ENCODE results near the gene LRRC61. TPM values are rescaled to one million over a fixed set of nuclear protein-coding genes. Genes with fewer than 3 reads are reported as not detected.
"Not testable (repeated sequence)": the region's sequence is repeated elsewhere in the genome, so short reads cannot be mapped to it uniquely, and the experiment has no call there.

LRRC61 gene
- not detected for total RNA-seq (2021; fragmentation: NEBNext Ultra II Directional; extraction: Animal tissue kit (Norgen Biotek cat#: 25700))
- long read RNA-seq, result 0 reads

DNA sequence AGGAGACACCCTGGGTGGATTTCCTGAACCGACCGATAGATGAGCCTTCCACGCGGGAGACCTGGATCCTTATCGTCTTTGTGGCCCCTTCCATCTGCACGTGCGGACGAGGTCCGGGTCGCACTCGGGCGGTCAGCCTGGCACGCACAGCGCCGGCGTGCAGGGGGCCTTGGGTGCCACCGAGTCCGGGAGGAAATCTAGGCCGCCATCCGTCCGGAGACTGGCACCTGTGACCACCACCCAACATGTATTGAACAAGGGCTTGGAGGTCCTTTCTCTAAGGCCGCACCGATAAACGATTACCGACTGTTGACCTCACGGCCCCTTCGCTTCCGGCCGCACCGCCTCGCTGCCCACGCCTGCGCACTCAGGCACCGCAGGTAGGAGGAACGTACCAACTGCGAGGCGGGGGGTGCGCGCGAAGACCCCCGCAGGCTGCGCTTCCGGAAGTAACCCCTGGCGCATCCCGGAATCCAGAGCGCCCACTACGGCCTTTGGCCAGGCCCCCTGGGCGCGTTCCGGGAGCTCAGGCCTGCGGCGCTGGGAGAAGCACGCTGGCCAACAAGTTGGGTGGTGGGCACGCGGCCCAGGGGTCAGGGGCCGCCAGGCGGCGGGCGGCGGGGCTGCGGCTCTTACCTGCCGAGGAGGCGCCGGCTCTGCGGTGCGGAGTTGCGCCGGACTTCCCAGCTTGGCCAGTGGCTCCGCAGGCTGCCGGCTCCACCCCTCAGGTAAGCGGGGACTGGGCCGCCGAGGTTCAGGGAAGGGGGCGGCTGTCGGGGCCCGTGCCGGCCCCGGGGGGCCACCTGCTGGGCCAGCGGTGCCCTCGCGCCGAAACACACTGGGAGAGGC, at the start of gene LRRC61, which contains the start of gene ACTR3C:
Gene LRRC61 (plus strand): TSS at position 523 of the 849 bp plus-strand sequence. CDS start 13,507 bp downstream, outside the sequence.
Gene ACTR3C (minus strand): TSS at position 713 of the 849 bp plus-strand sequence. CDS start 28,249 bp downstream, outside the sequence.
- Mint-ChIP-seq H3K27me3 (ENCODE audit: insufficient read depth) (peaks cover 8% of the 10 kb centered on the region; the same call in 1 of the 2 replicates), H3K4me3 (no peak within 1 kb of the TSS; the same call in 1 of the 2 replicates), H3K27ac (no peak within 1 kb of the TSS), H3K36me3 (ENCODE audit: low read depth) (no peaks in the 10 kb centered on the region), H3K4me1 (ENCODE audit: low read depth) (peaks cover 14% of the 10 kb centered on the region; the same call in 1 of the 2 replicates), H3K9me3 (no peaks in the 10 kb centered on the region)
- DNase-seq, result no peak
- TF ChIP-seq CTCF (IDR thresholded peaks at IDR 0.05), result no peak

DNA sequence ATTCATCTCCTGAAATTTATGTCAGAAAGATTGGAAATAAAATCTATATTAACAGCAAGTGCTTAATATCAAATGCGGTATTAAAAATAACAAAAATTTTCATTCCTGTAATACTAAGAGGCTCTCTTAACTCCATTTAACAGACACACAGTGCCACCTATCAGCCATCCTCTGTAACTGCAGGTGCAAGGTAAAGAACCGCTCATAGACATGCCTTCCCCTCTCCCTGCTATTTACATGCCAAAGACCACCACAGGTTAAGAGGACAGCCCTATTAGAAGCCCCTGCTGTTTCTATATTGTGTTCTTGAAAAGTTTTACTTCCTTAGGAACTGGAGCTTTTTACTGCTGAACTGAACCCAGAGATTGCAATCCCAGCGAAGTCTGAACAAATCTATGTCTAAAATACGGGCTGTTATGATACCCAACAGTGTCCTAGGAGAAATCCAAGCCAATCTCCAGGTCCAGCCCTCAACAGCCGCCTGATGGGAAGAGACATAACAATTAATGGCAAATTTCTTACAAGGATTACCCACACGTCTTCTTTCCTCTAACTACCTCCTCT, 46.9 kb upstream of the LRRC61 start:
- TF ChIP-seq CTCF (IDR thresholded peaks at IDR 0.05), result peak; percentile 80
- H3K4me3 Mint-ChIP-seq; H3K4me1 Mint-ChIP-seq (ENCODE audit: low read depth); H3K27me3 Mint-ChIP-seq (ENCODE audit: insufficient read depth); H3K9me3 Mint-ChIP-seq; H3K27ac Mint-ChIP-seq; H3K36me3 Mint-ChIP-seq (ENCODE audit: low read depth): not testable (repeated sequence)
- DNase-seq, result peak; percentile 2

GRCh38 chr7:150278383-150278782, 44.8 kb upstream of the LRRC61 start:
- not testable (repeated sequence) for H3K9me3 Mint-ChIP-seq; H3K27me3 Mint-ChIP-seq (ENCODE audit: insufficient read depth); H3K27ac Mint-ChIP-seq; H3K4me1 Mint-ChIP-seq (ENCODE audit: low read depth); H3K4me3 Mint-ChIP-seq; H3K36me3 Mint-ChIP-seq (ENCODE audit: low read depth); DNase-seq

DNA sequence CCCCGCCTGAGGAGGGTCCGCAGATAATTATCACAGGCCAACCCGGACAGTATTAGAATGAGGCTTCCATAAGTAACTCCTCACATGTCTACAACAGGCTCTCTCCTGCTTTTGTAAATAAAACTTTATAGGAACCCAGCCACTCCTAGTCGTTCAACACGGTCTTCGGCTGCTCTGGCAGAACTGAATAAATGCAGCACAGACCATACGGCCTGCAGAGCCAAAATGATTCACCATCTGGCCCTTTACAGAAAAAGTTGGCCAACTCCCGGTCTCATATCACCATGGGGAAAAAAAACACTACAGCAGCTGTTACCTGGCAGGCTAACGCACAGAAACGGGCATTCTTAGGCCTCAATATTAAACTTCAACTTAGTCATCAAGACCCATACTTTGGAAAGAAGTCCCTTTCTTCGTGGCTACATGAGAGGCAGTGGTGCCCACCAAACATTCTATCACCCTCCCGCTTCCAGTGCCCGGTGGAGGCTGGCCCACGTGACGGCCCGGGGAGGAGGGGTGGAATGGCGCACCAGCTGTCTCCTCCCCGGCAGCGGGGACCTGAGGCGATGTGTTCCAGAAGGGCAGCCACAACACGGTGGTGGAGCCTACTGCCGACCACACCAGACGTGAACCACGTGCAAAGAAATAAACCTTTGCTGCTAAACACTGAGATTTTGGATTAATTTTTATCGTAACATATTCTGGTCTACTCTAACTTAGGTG, 41.3 kb upstream of the LRRC61 start:
- not testable (repeated sequence) for DNase-seq; H3K4me3 Mint-ChIP-seq; H3K4me1 Mint-ChIP-seq (ENCODE audit: low read depth); H3K9me3 Mint-ChIP-seq; H3K27me3 Mint-ChIP-seq (ENCODE audit: insufficient read depth); H3K27ac Mint-ChIP-seq; H3K36me3 Mint-ChIP-seq (ENCODE audit: low read depth)

DNA sequence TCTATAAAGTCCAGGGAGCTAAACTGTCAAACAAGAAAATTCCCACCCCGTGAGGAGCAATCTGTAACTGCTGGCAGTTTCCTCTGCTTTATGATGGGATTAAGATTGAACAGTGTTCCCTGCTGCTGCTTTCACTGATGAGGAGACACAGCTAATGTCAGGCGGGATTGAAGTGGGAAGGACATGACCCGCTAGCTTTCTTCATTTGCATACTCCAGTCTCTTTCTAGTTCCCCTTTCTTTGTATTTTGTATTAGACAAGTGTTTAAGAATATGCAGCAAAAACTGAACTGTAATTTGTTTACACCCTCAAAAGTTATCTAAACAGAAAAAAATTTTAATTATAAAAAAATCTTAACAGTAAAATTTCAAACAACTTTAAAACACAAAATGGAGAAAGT, 40.0 kb upstream of the LRRC61 start:
- H3K9me3 Mint-ChIP-seq; H3K27ac Mint-ChIP-seq; H3K4me3 Mint-ChIP-seq; DNase-seq; H3K4me1 Mint-ChIP-seq (ENCODE audit: low read depth); H3K36me3 Mint-ChIP-seq (ENCODE audit: low read depth); H3K27me3 Mint-ChIP-seq (ENCODE audit: insufficient read depth): not testable (repeated sequence)

- H3K9me3 Mint-ChIP-seq; DNase-seq; H3K4me1 Mint-ChIP-seq (ENCODE audit: low read depth); H3K27me3 Mint-ChIP-seq (ENCODE audit: insufficient read depth); H3K36me3 Mint-ChIP-seq (ENCODE audit: low read depth); H3K27ac Mint-ChIP-seq; H3K4me3 Mint-ChIP-seq: not testable (repeated sequence)
Observed at GRCh38 chr7:150283608-150284007, 39.5 kb upstream of the LRRC61 start.

- not testable (repeated sequence) for H3K27me3 Mint-ChIP-seq (ENCODE audit: insufficient read depth)
Observed at GRCh38 chr7:150285849-150286754, 37.1 kb upstream of the LRRC61 start.

GRCh38 chr7:150287815-150288214, 35.3 kb upstream of the LRRC61 start:
- not testable (repeated sequence) for H3K36me3 Mint-ChIP-seq (ENCODE audit: low read depth); H3K9me3 Mint-ChIP-seq; H3K4me3 Mint-ChIP-seq

More at GRCh38 chr7:150285849-150286754, 37.1 kb upstream of the LRRC61 start:
- not testable (repeated sequence) for H3K36me3 Mint-ChIP-seq (ENCODE audit: low read depth); H3K4me3 Mint-ChIP-seq; H3K9me3 Mint-ChIP-seq; H3K4me1 Mint-ChIP-seq (ENCODE audit: low read depth); DNase-seq; H3K27ac Mint-ChIP-seq
- peak; percentile 64 for TF ChIP-seq CTCF (IDR thresholded peaks at IDR 0.05)

GRCh38 chr7:150288816-150289215, 34.3 kb upstream of the LRRC61 start:
- DNase-seq; H3K9me3 Mint-ChIP-seq; H3K4me1 Mint-ChIP-seq (ENCODE audit: low read depth); H3K36me3 Mint-ChIP-seq (ENCODE audit: low read depth); H3K27ac Mint-ChIP-seq; H3K4me3 Mint-ChIP-seq; H3K27me3 Mint-ChIP-seq (ENCODE audit: insufficient read depth): not testable (repeated sequence)

More at GRCh38 chr7:150287815-150288214, 35.3 kb upstream of the LRRC61 start:
- H3K27ac Mint-ChIP-seq; H3K4me1 Mint-ChIP-seq (ENCODE audit: low read depth); DNase-seq; H3K27me3 Mint-ChIP-seq (ENCODE audit: insufficient read depth): not testable (repeated sequence)
